ENCODE measurements around the gene ASB4.

The ASB4 gene

DNA sequence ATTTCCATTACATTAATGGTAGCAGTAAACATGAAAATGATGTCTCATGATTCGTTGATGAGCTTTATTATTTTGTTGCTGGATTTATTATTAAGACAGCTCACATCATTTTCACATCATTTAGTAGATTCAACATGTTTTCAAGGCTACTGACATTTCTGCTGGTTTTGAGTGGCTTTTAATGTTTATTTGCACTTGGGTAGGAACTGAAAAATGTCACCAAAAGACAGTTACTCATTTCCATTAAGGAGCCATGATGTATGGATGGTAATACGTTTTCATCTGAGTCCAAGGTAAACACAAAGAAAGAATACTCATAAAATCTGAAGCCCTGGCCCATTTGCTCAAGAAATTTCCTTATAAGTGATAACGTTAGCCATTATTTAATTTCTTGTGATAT is 95.7 kb downstream of the ASB4 start:
- no peak overlapping the region for H3K9ac ChIP-seq
- H4K20me1 ChIP-seq = no peaks in the 10 kb centered on the region
- H3K27me3 ChIP-seq = no peaks in the 10 kb centered on the region
- no peaks in the 10 kb centered on the region for H3K4me1 ChIP-seq
- TF ChIP-seq Cebpa-rat (IDR thresholded peaks at IDR 0.05) = no peak
- no peaks in the 10 kb centered on the region for H3K9me3 ChIP-seq
- H3K27ac ChIP-seq = no peak overlapping the region
- H3K4me2 ChIP-seq = no peak overlapping the region
- no peak overlapping the region for H3K4me3 ChIP-seq
- no peaks in the 10 kb centered on the region for H3K36me3 ChIP-seq

DNA sequence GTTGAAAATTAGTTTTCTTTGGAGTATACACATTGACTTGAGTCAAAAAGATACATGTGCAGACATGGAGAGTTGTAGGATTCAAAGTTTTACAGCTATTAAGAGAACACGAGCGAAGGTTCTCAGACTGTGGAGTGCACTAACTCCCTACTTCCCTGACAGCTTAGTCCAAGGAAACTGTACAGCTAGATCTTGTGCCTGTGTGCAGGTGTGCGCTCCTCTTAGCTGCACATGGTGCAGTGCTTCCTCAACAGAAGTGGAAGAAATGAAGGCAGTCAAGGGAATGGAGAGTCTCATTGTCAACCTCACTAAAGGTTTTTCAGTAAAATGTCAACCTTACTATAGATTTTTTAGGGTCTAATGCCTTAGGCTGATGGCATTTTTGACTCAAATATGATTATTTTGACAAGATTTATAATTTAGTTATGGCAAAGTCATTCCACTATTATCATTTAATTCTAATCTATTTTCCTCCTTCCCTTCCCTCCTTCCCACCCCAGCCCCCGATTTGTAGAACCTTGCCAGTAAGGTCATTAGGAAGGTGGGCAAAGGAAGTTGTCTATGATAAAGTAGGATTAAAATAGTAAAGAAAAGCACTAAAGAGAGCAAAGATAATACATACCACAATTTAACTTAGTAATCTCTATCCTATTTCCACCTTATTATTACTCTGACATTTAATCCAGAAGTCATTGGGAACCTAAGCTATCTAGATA is 97.0 kb downstream of the ASB4 start:
- H4K20me1 ChIP-seq = no peaks in the 10 kb centered on the region
- H3K9ac ChIP-seq = no peak overlapping the region

DNA sequence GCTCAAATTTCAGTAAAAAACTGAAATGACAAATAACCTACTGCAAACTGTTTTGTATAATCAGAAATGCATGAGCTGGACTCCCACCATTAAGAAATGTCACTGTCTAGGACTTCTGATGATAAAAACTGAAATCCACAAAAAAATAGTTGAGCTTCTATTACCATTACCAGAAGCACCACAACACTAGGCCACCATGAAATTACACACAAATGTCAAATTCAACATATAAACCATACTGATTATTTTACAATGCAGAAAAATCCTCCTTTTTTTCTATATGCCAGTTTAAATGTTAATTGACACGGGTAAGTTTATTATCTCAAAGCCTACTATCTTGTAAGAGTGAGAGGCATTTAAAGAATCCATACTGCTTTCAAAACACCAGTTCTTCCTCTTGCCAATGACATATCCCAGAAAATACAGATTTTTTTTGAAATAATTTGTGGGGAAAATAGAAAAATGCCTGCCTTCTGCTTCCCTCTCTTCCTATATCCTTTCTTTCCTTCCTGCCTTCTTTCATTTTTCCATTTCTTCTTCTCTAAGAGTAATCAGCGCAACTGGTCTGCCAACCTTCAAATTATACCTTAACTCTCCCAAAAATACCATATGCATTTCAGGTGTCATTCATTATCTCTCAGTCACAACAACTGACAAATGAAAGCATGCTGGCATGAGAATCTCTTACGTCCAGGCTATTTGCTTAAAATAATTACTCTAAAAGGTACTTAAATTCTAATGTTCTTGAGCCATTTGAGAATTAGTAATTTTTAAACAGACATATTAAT is 98.3 kb downstream of the ASB4 start:
- Histone ChIP-seq H3K9me3 (no peaks in the 10 kb centered on the region), H3K27ac (no peak overlapping the region), H4K20me1 (no peaks in the 10 kb centered on the region), H3K27me3 (no peaks in the 10 kb centered on the region), H3K4me2 (no peak overlapping the region), H3K36me3 (no peaks in the 10 kb centered on the region), H3K4me3 (no peak overlapping the region), H3K9ac (no peak overlapping the region), H3K4me1 (no peaks in the 10 kb centered on the region)
- TF ChIP-seq Cebpa-rat (IDR thresholded peaks at IDR 0.05) = no peak

More for the DNA sequence above, 97.0 kb downstream of the ASB4 start:
- H3K36me3 ChIP-seq = no peaks in the 10 kb centered on the region
- no peaks in the 10 kb centered on the region for H3K9me3 ChIP-seq
- TF ChIP-seq Cebpa-rat (IDR thresholded peaks at IDR 0.05) = no peak
- H3K4me2 ChIP-seq = no peak overlapping the region
- H3K4me3 ChIP-seq = no peak overlapping the region
- H3K27ac ChIP-seq = no peak overlapping the region
- no peaks in the 10 kb centered on the region for H3K4me1 ChIP-seq
- H3K27me3 ChIP-seq = no peaks in the 10 kb centered on the region

DNA sequence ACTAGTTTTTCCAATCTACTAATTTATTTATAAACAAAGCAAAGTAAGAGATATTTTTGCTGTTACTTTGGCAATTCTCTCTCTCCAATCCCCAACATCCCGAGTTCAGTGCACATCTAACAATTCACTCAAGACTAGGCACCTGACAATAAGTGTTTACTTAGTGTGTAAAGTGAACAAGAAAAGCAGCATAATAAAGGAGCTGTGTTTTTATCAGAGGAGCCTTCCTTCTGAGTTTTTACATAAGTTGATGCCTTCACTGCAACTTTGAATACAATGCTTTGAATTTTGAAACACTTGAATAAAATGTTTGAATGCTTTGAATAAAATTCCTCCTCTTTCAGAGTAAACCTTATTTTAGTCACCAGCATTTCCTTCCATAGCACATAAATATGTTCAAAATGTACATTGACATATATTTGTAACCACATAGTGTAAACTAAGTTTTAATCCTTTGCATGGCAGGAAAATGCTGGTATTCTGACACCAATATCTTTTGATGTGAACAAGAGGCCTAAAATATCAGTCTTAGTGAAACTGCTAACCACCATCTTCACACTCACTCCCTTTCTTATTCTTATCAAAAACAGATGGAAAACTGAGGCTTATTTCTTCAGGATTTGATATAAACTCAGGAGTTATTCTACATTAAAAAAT is 99.2 kb downstream of the ASB4 start:
- no peak overlapping the region for H3K9ac ChIP-seq
- H3K27me3 ChIP-seq = no peaks in the 10 kb centered on the region
- H3K9me3 ChIP-seq = no peaks in the 10 kb centered on the region
- no peaks in the 10 kb centered on the region for H3K4me1 ChIP-seq
- H3K27ac ChIP-seq = no peak overlapping the region
- no peak overlapping the region for H3K4me3 ChIP-seq
- H4K20me1 ChIP-seq = no peaks in the 10 kb centered on the region
- no peak for TF ChIP-seq Cebpa-rat (IDR thresholded peaks at IDR 0.05)
- H3K4me2 ChIP-seq = no peak overlapping the region
- H3K36me3 ChIP-seq = no peaks in the 10 kb centered on the region

DNA sequence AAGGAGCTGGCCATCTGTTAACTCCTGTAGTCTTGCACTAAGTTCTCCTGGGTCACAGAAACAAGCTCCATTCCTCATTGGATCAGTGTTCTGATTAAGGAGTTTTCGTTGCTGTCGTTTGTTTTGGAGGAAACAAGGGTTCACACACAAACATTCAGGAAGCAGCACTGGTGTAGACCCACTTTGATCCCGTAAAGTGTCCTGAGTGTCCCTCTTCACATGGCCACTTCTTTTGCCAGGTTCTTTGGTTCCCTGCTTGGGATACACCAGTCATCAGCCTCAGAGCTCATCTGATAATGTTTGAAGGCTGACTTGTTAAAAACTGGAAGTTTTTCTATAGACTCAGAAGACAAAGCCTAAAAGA is 99.7 kb downstream of the ASB4 start:
- H3K9me3 ChIP-seq = no peaks in the 10 kb centered on the region
- no peak overlapping the region for H3K27ac ChIP-seq
- H3K36me3 ChIP-seq = no peaks in the 10 kb centered on the region
- no peak overlapping the region for H3K9ac ChIP-seq
- no peak for TF ChIP-seq Cebpa-rat (IDR thresholded peaks at IDR 0.05)
- H4K20me1 ChIP-seq = no peaks in the 10 kb centered on the region
- H3K4me2 ChIP-seq = no peak overlapping the region
- no peaks in the 10 kb centered on the region for H3K4me1 ChIP-seq
- no peak overlapping the region for H3K4me3 ChIP-seq
- no peaks in the 10 kb centered on the region for H3K27me3 ChIP-seq

DNA sequence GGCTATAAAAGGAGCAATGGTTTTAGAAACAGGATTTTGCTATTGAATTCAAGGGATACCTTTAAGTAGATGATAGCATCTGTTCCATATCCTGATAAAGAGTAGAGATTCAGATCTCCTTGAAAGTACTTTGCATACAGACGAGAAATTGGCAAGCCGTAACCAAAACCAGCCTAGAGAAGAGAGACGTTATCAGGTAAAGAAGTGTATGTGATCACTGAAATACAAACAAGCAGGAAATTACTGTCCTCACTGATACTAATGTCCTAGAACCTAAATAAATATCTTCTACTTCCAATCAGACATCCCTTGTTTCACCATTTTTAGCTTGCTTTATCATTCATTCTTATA is 101.2 kb downstream of the ASB4 start:
- no peak for TF ChIP-seq Cebpa-rat (IDR thresholded peaks at IDR 0.05)
- H3K9ac ChIP-seq = no peak overlapping the region
- H3K27ac ChIP-seq = no peak overlapping the region

DNA sequence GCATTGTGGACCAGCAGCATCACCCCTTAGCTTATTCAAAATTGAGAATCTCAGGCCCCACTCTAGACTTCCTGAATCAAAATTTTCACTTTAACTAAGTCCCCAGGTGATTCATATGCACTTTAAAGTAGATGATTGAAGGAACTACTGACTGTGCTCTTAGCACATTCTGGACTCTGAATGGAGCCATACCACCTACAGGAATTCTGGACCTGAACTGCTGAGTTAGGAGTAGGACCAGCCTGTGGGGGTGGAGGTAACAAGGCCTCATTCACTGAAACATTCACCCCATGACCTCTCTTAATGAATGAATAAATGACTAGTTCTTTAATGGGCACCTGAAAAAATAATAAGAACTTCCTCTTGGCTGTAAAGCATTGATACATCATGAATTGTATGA is 103.3 kb downstream of the ASB4 start:
- Histone ChIP-seq H3K4me1 (no peaks in the 10 kb centered on the region), H3K36me3 (no peaks in the 10 kb centered on the region), H3K4me3 (no peak overlapping the region), H3K27ac (no peak overlapping the region), H3K27me3 (no peaks in the 10 kb centered on the region), H3K4me2 (no peak overlapping the region), H4K20me1 (no peaks in the 10 kb centered on the region), H3K9me3 (no peaks in the 10 kb centered on the region), H3K9ac (no peak overlapping the region)
- no peak for TF ChIP-seq Cebpa-rat (IDR thresholded peaks at IDR 0.05)

More for the DNA sequence above, 101.2 kb downstream of the ASB4 start:
- no peaks in the 10 kb centered on the region for H4K20me1 ChIP-seq
- H3K4me1 ChIP-seq = no peaks in the 10 kb centered on the region
- H3K4me3 ChIP-seq = no peak overlapping the region
- no peaks in the 10 kb centered on the region for H3K36me3 ChIP-seq
- no peaks in the 10 kb centered on the region for H3K27me3 ChIP-seq
- H3K9me3 ChIP-seq = no peaks in the 10 kb centered on the region
- no peak overlapping the region for H3K4me2 ChIP-seq

DNA sequence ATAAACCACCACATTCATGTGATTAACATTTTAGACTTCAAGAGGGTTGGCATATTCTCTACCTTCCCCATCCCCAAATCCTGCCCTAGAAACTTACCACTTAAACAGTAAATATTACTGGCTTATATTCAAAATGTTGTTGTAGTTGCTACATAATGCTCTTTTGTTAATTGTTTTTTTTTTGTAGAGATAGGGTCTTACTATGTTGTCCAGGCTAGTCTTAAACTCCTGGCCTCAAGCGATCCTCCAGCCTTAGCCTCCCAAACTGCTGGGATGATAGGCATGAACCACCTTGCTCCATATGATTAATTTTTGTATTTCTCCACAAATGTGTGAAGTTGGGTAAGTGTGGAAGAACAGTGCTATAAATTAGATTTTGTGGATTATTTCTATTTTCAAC is 104.0 kb downstream of the ASB4 start:
- Histone ChIP-seq H3K4me1 (no peaks in the 10 kb centered on the region), H3K27ac (no peak overlapping the region), H3K4me3 (no peak overlapping the region), H3K27me3 (no peaks in the 10 kb centered on the region), H3K9me3 (no peaks in the 10 kb centered on the region), H3K9ac (no peak overlapping the region), H3K36me3 (no peaks in the 10 kb centered on the region), H3K4me2 (no peak overlapping the region), H4K20me1 (no peaks in the 10 kb centered on the region)
- no peak for TF ChIP-seq Cebpa-rat (IDR thresholded peaks at IDR 0.05)
